Measurements from ENCODE around the gene ARHGAP27. TPM values are rescaled to one million over a fixed set of nuclear protein-coding genes. Genes with fewer than 3 reads are reported as not detected.

The ARHGAP27 gene
- polyA plus RNA-seq, 3 donors, result 47.2 to 315 (median 55.0) TPM

GRCh38 chr17:45366691-45367090 lies 66.0 kb downstream of the ARHGAP27 start:
- no peak overlapping the region for H3K27ac ChIP-seq (ENCODE audit: low read depth in 1 of 2, low read length in 2 of 2)
- no peaks in the 10 kb centered on the region for H3K9me3 ChIP-seq (replicated peaks in 1 of 2; ENCODE audit: control insufficient read depth in 1 of 2, insufficient read depth in 1 of 2, low read length in 2 of 2)
- H3K4me2 ChIP-seq (replicated peaks; ENCODE audit: extremely low read depth, low read length, poor library complexity, severe bottlenecking), result no peak overlapping the region
- H3K4me1 ChIP-seq (ENCODE audit: control insufficient read depth in 1 of 2, insufficient read depth in 2 of 2, low read length in 2 of 2), result peaks cover 11 to 14% of the 10 kb centered on the region in 2 donors
- Mint-ChIP-seq H3K36me3 (no peaks in the 10 kb centered on the region), H3K4me3 (no peak overlapping the region), H3K27me3 (ENCODE audit: low read depth in 3 of 3) (peaks cover 12 to 27% (median 25%) of the 10 kb centered on the region in 3 donors), H3K4me1 (peaks cover 15% of the 10 kb centered on the region), H3K9me3 (peaks cover 0 to 9% (median 5%) of the 10 kb centered on the region in 7 donors), H3K27ac (no peak overlapping the region)
- DNase-seq, result no peak
- H3K79me2 ChIP-seq (ENCODE audit: insufficient read depth, low read length), result no peaks in the 10 kb centered on the region
- no peaks in the 10 kb centered on the region for H3K27me3 ChIP-seq (ENCODE audit: control insufficient read depth in 2 of 2, insufficient read depth in 2 of 2, low read length in 2 of 2)
- 100% methylated on average over 1 of the region's 6 CpGs for WGBS (ENCODE audit: insufficient coverage)
- no peaks in the 10 kb centered on the region for H4K20me1 ChIP-seq (ENCODE audit: insufficient read depth, low read length)
- no peak for TF ChIP-seq CTCF (IDR thresholded peaks at IDR 0.05)
- no peak overlapping the region for H2AFZ ChIP-seq (ENCODE audit: insufficient read depth, low read depth, low read length, poor library complexity, severe bottlenecking)
- intact Hi-C loops (cut with micrococcal nuclease), result no loop called here
- no peak overlapping the region for H3K4me3 ChIP-seq (replicated peaks in 1 of 3; ENCODE audit: low read depth in 2 of 3, low read length in 3 of 3)
- no peaks in the 10 kb centered on the region for H3K36me3 ChIP-seq (replicated peaks in 1 of 2; ENCODE audit: control insufficient read depth in 1 of 2, insufficient read depth in 2 of 2, low read length in 2 of 2)
- no peak overlapping the region for H3K9ac ChIP-seq (ENCODE audit: insufficient read depth, low read length, poor library complexity, severe bottlenecking)

- Histone ChIP-seq H3K27ac (ENCODE audit: low read depth in 1 of 2, low read length in 2 of 2) (no peak overlapping the region), H3K79me2 (ENCODE audit: insufficient read depth, low read length) (no peaks in the 10 kb centered on the region), H3K9ac (ENCODE audit: insufficient read depth, low read length, poor library complexity, severe bottlenecking) (no peak overlapping the region), H3K9me3 (replicated peaks in 1 of 2; ENCODE audit: control insufficient read depth in 1 of 2, insufficient read depth in 1 of 2, low read length in 2 of 2) (no peaks in the 10 kb centered on the region), H3K4me1 (ENCODE audit: control insufficient read depth in 1 of 2, insufficient read depth in 2 of 2, low read length in 2 of 2) (peaks cover 6 to 7% of the 10 kb centered on the region in 2 donors), H3K4me2 (replicated peaks; ENCODE audit: extremely low read depth, low read length, poor library complexity, severe bottlenecking) (no peak overlapping the region), H3K36me3 (replicated peaks in 1 of 2; ENCODE audit: control insufficient read depth in 1 of 2, insufficient read depth in 2 of 2, low read length in 2 of 2) (no peaks in the 10 kb centered on the region), H3K27me3 (ENCODE audit: control insufficient read depth in 2 of 2, insufficient read depth in 2 of 2, low read length in 2 of 2) (no peaks in the 10 kb centered on the region), H4K20me1 (ENCODE audit: insufficient read depth, low read length) (no peaks in the 10 kb centered on the region), H2AFZ (ENCODE audit: insufficient read depth, low read depth, low read length, poor library complexity, severe bottlenecking) (no peak overlapping the region), H3K4me3 (replicated peaks in 1 of 3; ENCODE audit: low read depth in 2 of 3, low read length in 3 of 3) (no peak overlapping the region)
- intact Hi-C loops (cut with micrococcal nuclease), result no loop called here
- H3K4me1 Mint-ChIP-seq, result peaks cover 10% of the 10 kb centered on the region
- DNase-seq, result no peak
- 100% methylated on average over 1 of the region's 3 CpGs for WGBS (ENCODE audit: insufficient coverage)
- TF ChIP-seq CTCF (IDR thresholded peaks at IDR 0.05), result no peak
- no peak overlapping the region for H3K27ac Mint-ChIP-seq
- H3K36me3 Mint-ChIP-seq, result no peaks in the 10 kb centered on the region
- H3K27me3 Mint-ChIP-seq (ENCODE audit: low read depth in 3 of 3), result peaks cover 12 to 27% (median 24%) of the 10 kb centered on the region in 3 donors
- H3K4me3 Mint-ChIP-seq, result no peak overlapping the region
- H3K9me3 Mint-ChIP-seq, result peaks cover 0 to 10% (median 5%) of the 10 kb centered on the region in 7 donors
Observed at GRCh38 chr17:45366049-45366448, 66.6 kb downstream of the ARHGAP27 start.
